GM19238 (cell line): Measurements from ENCODE around the gene EFNA5.

Experiments
- DNase-seq: peaks from one replicate; pipeline ENCODE4 v3.0.0; 2011; ENCODE audit warnings: low spot score; ENCODE audit not compliant: insufficient read length

The EFNA5 gene

DNA sequence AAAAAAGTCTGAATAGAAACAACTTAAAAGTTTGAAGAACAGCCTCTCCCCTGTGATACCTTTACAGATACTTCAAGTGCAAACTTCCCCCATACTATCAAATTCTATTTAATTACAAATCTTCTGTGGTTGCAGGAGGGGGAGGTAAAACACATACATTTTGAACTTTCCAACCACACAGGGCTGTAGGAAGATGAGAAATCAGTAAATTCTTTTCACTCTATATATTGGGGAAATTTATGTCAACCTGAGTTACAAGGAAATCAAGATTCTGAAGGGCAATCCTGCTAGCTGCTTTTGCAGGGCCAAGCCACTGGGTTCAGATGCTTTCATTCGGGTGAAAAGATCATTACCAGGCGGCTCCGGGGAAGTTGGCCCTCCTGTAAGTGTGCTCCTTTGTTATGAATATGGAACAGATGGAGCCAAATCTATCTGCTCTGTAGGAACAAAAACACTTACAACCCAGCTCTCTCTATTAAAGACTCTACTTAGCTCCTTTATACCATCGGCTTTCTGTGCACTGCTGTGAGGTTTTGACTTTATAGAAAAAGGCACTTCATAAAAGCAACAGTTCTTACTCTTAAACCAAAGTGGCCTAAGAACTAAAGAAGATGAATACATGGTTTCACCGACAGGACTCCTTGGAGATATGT, 269.1 kb downstream of the EFNA5 start:
- DNase-seq: no peak

DNA sequence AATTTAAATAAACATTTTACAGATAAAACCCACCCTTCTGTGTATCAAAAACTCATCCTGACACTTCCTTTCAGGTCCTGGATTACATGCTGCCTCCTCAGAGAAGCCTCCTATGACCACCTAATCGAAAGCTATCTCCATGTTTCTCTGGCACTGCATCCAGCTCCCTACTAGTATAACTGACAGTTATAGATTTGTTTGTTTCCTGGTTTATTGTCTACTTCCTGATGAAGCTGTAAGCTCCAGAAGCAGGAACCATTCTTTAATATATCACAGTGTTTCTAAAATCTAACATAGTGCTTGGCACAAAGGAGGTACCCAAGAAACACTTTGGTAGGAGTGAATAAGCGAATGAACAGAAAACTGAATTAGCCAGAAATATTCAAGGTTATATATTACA, 270.4 kb downstream of the EFNA5 start:
- no peak for DNase-seq

- DNase-seq: no peak
Observed at GRCh38 chr5:107398703-107399102, 272.0 kb downstream of the EFNA5 start.

GRCh38 chr5:107396351-107396690, 274.4 kb downstream of the EFNA5 start:
- no peak for DNase-seq

DNA sequence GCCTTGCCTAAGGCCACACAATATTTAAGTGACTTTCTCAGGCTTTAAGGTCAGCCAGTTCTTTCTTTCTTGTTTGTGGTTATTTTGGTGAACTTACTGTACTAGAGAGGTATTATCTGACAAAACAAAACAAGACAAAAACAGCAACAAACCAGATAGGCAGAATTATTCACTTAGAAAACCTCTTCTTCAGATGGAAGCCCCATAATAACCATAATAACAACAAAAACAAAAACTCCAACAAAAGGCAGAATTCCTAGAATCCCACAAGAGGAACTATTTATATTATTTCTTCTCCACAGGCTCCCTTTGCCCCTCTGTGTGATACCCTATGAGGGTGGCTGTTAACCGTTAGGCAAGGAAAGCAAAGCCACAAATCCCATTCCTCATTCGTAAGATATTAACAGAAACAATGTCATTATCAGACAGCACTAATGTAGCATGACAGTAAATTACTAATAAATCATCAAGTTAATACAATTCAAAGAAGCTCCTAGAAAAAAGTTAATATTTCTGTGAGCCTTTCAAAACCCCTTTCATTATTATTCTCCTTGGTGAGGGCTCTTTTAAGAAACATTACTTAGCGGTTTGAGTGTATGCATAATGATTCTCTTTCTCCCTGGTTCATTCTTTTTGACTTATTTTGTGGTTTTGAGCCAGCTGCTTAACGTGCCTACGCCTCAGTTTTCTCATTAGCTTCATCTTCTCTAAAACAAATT, 274.9 kb downstream of the EFNA5 start:
- DNase-seq: no peak

GRCh38 chr5:107393851-107394250, 276.9 kb downstream of the EFNA5 start:
- DNase-seq: no peak

DNA sequence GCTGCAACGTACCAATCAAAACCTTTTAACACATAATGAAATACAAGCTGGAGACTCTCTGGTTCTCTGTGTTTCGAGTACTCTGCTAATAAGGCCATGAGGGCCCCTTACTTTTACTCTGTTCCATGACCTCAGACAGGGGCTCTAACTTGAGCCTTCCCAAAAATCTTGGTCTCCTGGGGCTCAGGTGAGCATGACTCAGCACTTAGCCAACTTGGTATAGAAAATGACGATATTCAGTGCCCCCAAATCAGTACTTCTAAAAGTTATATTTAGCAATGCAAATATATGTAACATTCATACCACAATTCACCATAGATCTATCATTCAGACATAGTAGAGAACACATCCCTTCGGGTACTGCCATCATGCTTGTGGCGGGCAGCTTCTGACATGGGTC, 278.9 kb downstream of the EFNA5 start:
- DNase-seq: no peak

GRCh38 chr5:107389775-107390148, 281.0 kb downstream of the EFNA5 start:
- no peak for DNase-seq

DNA sequence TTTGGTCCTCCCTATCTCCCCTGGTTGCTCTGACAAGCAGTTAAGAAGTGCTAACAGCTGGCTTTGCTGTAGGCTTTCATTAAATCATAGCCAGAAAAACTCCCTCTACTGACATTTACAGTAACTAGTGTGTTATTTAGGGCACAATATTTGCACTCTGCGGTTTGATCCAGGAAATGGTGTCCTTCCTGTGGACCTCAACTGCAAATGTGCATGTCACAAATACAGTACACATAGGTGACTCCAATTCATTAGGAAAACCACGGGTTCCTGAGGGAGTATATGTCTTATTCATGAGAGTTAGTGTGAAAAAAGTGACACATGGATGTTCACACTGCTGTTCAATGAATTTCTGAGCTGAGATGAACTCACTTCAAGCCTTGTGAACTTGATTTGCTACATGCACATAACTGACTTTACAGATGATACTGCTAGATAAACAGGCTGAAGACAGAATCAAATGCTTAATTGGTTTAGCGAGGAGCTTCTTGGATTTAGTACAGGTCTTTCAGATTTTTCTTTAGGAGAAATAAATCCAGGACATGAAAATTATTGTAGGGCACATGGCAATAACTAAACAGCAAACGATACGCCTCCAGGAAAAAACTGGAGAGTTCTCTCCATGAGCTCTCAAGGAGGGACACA, 281.5 kb downstream of the EFNA5 start:
- DNase-seq: no peak

DNA sequence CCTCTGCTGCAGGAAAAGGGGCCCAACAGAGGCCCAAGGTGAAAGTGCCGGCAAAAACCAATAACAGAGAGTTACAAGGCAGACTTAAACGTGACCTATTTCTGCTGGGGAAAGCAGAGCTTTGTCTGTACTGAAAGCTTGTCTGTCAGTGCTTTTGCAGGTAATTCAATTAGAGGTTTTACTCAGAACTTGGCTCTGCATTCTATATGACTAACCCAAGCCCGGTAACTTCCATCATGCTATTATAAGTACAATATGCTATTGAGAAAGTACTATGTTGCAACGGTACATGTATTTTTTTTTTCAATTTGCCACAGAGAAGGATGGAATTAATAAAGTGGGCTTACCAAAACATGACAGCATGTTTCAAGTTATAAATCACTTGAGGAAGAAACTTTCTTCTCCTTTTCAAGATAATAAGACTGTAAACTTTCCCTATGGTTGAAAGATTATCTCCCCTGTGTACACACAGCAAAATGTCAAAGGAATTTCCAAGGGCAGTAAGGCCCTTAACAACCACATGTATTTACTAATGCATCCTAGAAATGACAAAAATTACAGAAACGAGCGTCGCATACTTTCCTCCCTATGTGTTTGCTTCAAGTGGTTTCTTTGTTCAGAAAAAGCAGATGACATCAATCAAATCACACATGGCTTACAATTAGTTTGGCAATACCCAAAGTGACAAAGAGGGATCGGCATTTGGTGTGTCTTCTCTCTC, 282.4 kb downstream of the EFNA5 start:
- DNase-seq: no peak

DNA sequence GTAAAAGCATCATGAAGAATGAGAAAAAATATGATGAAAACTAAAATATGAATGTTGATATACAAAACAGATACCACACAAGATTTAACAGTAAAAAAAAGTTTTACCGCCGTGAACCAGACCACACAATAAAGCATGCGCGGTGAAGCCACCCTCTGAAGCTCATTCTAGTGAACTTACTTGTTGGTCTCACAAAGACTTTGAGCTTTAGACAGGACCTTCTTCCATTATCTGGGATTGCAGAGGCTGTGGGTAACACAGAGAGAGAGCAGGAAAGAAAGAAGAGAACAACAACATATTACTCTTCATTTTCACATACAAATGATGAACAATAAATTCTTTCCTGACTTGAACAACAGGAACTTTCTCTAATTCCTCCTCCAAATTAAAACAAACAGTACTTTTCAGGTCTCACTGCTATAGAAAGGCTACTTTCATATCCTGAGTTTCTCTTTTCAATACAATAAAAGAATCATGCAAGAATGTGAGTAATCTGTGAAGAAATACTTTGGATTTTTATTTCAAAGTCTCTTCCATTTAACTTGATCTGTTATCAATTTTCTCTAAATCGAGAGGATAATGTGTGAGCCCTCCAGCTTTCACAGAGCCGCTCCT, 283.1 kb downstream of the EFNA5 start:
- DNase-seq: no peak

DNA sequence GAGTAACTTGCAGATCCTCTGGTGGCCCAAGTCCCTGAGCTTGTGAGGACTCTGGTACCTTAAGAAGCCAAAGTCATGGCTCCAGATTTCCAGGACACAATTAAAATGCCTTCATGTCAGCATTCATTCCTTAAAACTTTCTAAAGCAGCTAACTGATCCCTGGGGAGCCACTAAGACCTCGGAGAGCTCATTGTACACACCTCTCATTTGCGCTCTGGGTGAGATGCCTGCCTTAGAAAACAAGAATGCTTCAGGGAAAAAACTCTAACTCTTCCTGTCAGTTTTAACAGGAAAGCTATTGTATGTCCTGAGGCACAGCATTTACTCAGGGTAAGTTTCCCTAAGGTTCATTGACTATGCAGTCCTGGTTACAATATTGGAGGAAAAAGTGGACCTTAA, 285.0 kb downstream of the EFNA5 start:
- no peak for DNase-seq

GRCh38 chr5:107384256-107384655, 286.5 kb downstream of the EFNA5 start:
- no peak for DNase-seq

GRCh38 chr5:107383414-107383813, 287.3 kb downstream of the EFNA5 start:
- DNase-seq: no peak

DNA sequence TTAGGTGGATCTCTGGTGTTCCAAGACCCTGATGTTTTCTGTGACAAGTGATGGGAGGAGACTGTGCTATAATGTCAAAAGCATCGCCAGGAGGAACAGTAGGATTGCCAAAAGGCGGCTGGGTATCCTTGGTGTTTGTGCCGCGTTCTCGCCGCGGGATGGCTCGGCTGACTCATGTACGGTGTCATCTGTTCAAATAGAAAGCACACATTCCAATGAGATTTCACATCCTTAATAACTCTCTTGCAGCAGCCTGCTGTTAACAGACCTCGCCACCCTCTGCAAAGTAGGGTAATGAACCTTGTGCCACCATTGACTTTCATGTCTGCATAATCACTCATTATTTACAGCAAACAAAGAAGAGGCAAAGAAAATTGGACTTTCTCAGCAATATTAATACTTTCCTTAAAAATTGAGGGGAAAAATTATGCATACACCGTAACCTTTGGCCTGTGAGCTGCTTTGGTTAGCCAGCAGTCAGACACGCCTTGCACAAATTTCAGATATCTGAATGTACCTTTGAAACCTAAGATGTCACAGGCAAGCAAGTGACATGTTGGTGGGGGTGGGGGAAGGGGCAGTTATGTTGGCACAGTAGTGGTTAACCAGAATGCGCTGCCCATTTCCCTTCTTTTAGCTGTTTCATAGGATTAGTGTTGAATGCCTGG, 289.4 kb downstream of the EFNA5 start:
- no peak for DNase-seq

GRCh38 chr5:107380654-107381053, 290.1 kb downstream of the EFNA5 start:
- no peak for DNase-seq

DNA sequence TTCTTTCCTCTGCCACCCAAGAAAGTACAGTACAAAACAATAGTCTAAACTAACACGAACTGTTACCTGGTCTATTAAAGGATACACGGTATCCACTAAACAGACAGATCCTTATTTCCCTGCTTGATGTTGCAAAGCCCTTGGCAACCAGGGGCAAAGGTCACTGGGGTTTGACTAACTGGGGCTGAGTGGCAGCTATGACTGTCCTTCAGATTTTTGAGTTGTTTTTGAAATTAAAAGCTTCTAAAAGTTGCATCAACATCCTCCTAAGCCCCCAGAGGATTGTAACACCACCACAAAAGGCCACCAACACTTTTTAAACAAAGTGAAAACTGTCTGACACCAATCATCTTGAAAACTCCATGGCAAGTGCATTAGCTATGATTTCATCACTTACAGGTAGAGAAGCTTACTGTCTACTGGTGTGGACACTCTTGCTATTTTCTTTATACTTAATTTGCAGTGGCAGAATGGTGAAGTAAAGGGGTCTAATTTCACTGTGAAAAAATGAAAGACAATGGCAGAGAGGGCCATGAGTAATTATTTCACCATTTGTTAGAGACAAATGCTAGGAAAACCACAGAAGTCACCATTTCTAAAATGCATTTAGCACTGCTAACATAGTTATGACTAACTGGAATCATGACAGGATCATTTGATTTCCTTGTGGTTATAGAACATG, 292.4 kb downstream of the EFNA5 start:
- DNase-seq: no peak

- no peak for DNase-seq
Observed at GRCh38 chr5:107377277-107377609, 293.5 kb downstream of the EFNA5 start.

DNA sequence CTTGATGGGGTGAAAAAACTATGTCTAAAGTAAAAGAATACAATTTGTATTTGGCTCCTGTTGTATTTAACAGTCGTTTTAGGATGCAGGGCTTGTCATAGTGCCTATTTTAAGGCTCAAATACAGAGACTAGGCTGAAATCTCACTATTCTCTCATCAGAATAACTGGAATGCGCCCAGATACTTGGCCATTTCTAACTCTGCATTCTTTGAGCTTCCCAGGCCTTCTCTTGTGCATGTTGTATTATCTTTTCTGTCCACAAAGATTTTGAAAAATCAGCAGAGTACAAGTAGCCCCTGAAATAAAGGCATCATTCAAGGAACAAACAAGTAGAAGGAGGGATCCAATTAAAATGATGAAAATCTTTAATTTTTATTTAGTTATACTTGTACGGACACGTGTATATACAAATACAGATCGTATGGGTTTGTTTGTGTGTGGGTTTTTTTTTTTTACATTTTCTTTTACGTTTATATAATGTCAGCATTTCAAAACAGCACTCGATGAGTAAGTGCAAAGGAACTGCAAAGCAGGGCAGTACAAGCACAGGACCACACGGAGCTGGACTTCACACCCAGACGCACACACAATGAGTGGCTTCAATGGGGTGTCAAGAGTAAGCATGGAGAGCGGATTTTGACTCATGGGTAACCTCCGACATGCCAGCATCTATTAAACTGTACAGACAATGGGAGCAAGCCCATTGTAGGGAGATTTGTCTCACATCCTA, 294.0 kb downstream of the EFNA5 start:
- no peak for DNase-seq
